Smooth muscle cell (in vitro differentiated cells): Measurements from ENCODE around the gene ANKRD33B. TPM values are rescaled to one million over a fixed set of nuclear protein-coding genes. Genes with fewer than 3 reads are reported as not detected.

Source experiments
- DNase-seq: peaks from one replicate; lab custom pipeline; 2025; ENCODE audit not compliant: unreplicated experiment; lab: John Stamatoyannopoulos, UW
- H2AFZ ChIP-seq: fragments of 200-600 bp; sonication (generic); 2 replicates; pipeline ENCODE4 v1.6.0; 2016; ENCODE audit warnings: antibody characterized with exemption, low read depth, mild to moderate bottlenecking
- H3F3A ChIP-seq: fragments of 200-600 bp; sonication (generic); 2 replicates; pipeline ENCODE4 v1.6.0; 2017; ENCODE audit warnings: antibody characterized with exemption, low read depth
- H3K27ac ChIP-seq: fragments of 200-600 bp; sonication (generic); 2 replicates; pipeline ENCODE4 v1.5.1; 2016; ENCODE audit warnings: low read depth, mild to moderate bottlenecking
- H3K27me3 ChIP-seq: fragments of 200-600 bp; sonication (generic); 2 replicates; pipeline ENCODE4 v1.6.1; 2016; ENCODE audit warnings: low read depth, mild to moderate bottlenecking
- H3K36me3 ChIP-seq: fragments of 200-600 bp; sonication (generic); 2 replicates; pipeline ENCODE4 v1.5.1; 2016; ENCODE audit warnings: low read depth
- H3K4me1 ChIP-seq: fragments of 200-600 bp; sonication (generic); 2 replicates; pipeline ENCODE4 v1.5.1; 2016; ENCODE audit warnings: low read depth
- H3K4me2 ChIP-seq: fragments of 200-600 bp; sonication (generic); 2 replicates; pipeline ENCODE4 v1.6.0; 2016; ENCODE audit warnings: mild to moderate bottlenecking
- H3K4me3 ChIP-seq: fragments of 200-600 bp; sonication (generic); 2 replicates; pipeline ENCODE4 v1.5.1; 2016; ENCODE audit warnings: mild to moderate bottlenecking
- H3K79me2 ChIP-seq: fragments of 200-600 bp; sonication (generic); 2 replicates; pipeline ENCODE4 v1.6.0; 2016; ENCODE audit warnings: low read depth, mild to moderate bottlenecking
- H3K9ac ChIP-seq: fragments of 200-600 bp; sonication (generic); 2 replicates; pipeline ENCODE4 v1.6.0; 2016; ENCODE audit warnings: low read depth
- H3K9me3 ChIP-seq: fragments of 200-600 bp; sonication (generic); replicated peaks from 2 replicates; pipeline ENCODE4 v1.5.1; 2016; ENCODE audit warnings: low read depth
- H4K20me1 ChIP-seq: fragments of 200-600 bp; sonication (generic); 2 replicates; pipeline ENCODE4 v1.6.0; 2016; ENCODE audit warnings: low read depth
- WGBS: methylation state at CpG from one replicate; pipeline ENCODE4 v1.1.7; 2016; ENCODE audit warnings: low lambda C conversion rate; 5-methylcytosine and 5-hydroxymethylcytosine counted together
- polyA plus RNA-seq: library from polyadenylated mRNA; unstranded; fragments of >200 nt; fragmentation: Nextera tagmentation; extraction: Ambion mirVana; gene quantifications from 2 replicates; pipeline ENCODE4 v1.2.1, GENCODE V29; 2016
- total RNA-seq: library from RNA; depleted of rRNA; stranded (reverse); fragments of >200 nt; gene quantifications from 2 replicates; pipeline ENCODE4 v1.2.3, GENCODE V29; 2014
- TF ChIP-seq, protein P1 (sequence below): fragments of 200-600 bp; sonication (generic); IDR thresholded peaks from 2 replicates; pipeline ENCODE4 v1.5.1; 2017; ENCODE audit warnings: borderline replicate concordance, mild to moderate bottlenecking, antibody characterized with exemption; ENCODE audit not compliant: insufficient read depth, poor library complexity, severe bottlenecking

Gene ANKRD33B
- total and polyA plus RNA-seq, 2 experiments from 2014 or later: 1.2 to 2.2 TPM

DNA sequence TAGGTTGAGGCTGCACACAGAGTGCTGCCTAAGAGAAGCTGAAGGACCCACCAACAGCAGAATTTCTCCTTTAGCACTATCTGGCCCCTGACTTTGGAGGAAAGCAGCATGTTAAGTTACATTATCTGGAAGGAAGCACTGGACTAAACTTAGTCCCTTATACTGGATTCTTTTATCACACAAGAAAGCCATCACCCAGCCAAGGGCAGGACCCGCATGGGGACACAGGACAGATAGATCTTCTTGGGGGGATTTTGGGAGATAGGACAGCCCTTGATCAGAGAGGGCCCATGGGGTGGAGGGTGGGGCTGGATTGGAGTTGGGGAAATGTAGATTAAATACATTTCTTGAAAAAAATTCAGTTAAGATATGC is 14.4 kb downstream of the ANKRD33B start:
- Histone ChIP-seq H4K20me1 (no peaks in the 10 kb centered on the region), H3K4me2 (no peak overlapping the region), H3K27ac (no peak overlapping the region), H3K4me1 (no peaks in the 10 kb centered on the region), H3F3A (no peaks in the 10 kb centered on the region), H3K79me2 (peaks cover 4% of the 10 kb centered on the region), H2AFZ (no peak overlapping the region), H3K4me3 (no peak overlapping the region), H3K27me3 (no peaks in the 10 kb centered on the region), H3K9ac (no peak overlapping the region), H3K36me3 (no peaks in the 10 kb centered on the region), H3K9me3 (no peaks in the 10 kb centered on the region)
- TF ChIP-seq, protein P1, sequence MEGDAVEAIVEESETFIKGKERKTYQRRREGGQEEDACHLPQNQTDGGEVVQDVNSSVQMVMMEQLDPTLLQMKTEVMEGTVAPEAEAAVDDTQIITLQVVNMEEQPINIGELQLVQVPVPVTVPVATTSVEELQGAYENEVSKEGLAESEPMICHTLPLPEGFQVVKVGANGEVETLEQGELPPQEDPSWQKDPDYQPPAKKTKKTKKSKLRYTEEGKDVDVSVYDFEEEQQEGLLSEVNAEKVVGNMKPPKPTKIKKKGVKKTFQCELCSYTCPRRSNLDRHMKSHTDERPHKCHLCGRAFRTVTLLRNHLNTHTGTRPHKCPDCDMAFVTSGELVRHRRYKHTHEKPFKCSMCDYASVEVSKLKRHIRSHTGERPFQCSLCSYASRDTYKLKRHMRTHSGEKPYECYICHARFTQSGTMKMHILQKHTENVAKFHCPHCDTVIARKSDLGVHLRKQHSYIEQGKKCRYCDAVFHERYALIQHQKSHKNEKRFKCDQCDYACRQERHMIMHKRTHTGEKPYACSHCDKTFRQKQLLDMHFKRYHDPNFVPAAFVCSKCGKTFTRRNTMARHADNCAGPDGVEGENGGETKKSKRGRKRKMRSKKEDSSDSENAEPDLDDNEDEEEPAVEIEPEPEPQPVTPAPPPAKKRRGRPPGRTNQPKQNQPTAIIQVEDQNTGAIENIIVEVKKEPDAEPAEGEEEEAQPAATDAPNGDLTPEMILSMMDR: no peak
- no peak for DNase-seq
- WGBS: 66% methylated on average over 1 of the region's 1 CpG

DNA sequence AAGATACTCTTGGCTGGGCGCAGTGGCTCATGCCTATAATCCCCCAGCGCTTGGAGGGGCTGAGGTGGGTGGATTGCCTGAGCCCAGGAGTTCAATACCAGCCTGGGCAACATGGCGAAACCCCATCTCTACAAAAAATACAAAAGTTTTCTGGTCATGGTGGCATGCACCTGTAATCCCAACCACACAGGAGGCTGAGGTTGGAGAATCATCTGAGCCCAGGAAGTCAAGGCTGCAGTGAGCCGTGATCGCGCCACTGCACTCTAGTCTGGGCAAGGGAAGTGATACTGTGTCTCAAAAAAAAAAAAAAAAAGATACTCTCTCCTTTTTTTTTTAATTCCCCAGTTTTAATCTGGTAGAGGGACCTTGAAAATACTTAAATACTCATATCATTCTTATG is 15.0 kb downstream of the ANKRD33B start:
- no peak overlapping the region for H2AFZ ChIP-seq
- peaks cover 4% of the 10 kb centered on the region for H3K79me2 ChIP-seq
- no peaks in the 10 kb centered on the region for H4K20me1 ChIP-seq
- no peaks in the 10 kb centered on the region for H3K36me3 ChIP-seq
- no peak overlapping the region for H3K27ac ChIP-seq
- no peak overlapping the region for H3K4me3 ChIP-seq
- H3K9ac ChIP-seq: no peak overlapping the region
- H3K4me1 ChIP-seq: no peaks in the 10 kb centered on the region
- DNase-seq: no peak
- TF ChIP-seq, protein P1: no peak
- 87% methylated on average over 6 of the region's 6 CpGs for WGBS
- H3K4me2 ChIP-seq: no peak overlapping the region
- no peaks in the 10 kb centered on the region for H3K9me3 ChIP-seq
- no peaks in the 10 kb centered on the region for H3F3A ChIP-seq
- no peaks in the 10 kb centered on the region for H3K27me3 ChIP-seq

DNA sequence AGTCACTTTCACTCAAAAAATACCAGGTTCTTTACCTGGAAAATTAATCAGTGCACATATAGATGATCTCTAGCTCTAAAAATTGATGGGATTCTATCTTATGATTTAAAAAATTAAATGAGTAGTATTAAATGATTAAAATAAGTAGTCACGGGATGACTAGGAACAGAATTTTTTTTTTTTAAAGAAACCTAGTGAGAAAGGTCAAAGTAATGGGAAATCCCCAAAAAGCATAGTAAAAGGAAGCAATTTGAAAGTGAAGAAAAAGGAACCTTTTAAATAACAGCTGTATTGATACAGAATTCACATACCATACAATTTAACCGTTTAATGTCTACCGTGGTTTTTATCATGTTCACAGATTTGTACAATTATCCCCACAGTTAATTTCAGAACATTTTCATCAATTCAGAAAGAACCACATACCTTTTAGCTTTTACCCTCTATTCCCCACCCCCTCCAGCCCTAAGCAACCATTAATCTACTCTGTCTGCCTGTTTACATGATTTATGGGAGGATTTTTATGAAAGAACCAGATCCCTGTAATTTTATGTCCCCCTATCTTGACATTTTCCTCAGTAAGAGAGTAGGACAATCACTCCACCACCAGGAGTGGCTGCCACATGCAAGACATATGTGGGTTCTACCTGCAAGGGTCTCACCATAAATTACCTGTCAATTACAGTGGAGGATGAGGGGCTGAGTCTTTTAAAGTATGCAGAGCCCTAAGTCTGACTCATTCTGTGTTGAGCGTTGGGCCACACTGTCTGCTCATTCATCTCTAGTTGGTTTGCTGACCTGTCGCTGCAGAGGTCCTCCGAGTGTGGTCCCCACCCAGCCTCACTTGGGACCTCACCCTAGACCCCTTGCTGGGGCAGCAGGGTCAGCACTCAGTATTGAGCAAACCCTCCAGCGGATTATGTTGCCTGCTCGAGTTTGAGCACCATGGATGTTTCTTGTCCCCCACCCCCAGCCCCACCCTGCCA is 16.0 kb downstream of the ANKRD33B start:
- Histone ChIP-seq H3K27ac (no peak overlapping the region), H3K79me2 (peaks cover 8% of the 10 kb centered on the region), H3K36me3 (no peaks in the 10 kb centered on the region), H3F3A (no peaks in the 10 kb centered on the region), H3K4me2 (no peak overlapping the region), H3K27me3 (no peaks in the 10 kb centered on the region), H3K9me3 (no peaks in the 10 kb centered on the region), H2AFZ (no peak overlapping the region), H3K9ac (no peak overlapping the region), H3K4me3 (no peak overlapping the region), H3K4me1 (no peaks in the 10 kb centered on the region), H4K20me1 (no peaks in the 10 kb centered on the region)
- WGBS: 87% methylated on average over 8 of the region's 8 CpGs
- no peak for DNase-seq
- TF ChIP-seq, protein P1: no peak
